HG02885 (cell line): Measurements from ENCODE around the gene CIITA.
"Not testable (repeated sequence)": the region's sequence is repeated elsewhere in the genome, so short reads cannot be mapped to it uniquely, and the experiment has no call there.

ENCODE experiments used
- ATAC-seq: cut with Tn5 transposase; IDR thresholded peaks from one replicate; pipeline ENCODE4 v1.9.1; 2021; ENCODE audit warnings: mild to moderate bottlenecking; ENCODE audit not compliant: unreplicated experiment, poor library complexity

The CIITA gene

GRCh38 chr16:10916534-10916933 lies 39.5 kb downstream of the CIITA start:
- no peak for ATAC-seq

GRCh38 chr16:10918294-10919002 lies 41.4 kb downstream of the CIITA start:
- ATAC-seq = no peak

- ATAC-seq = no peak
Observed at GRCh38 chr16:10919003-10919351, 42.0 kb downstream of the CIITA start.

- no peak for ATAC-seq
Observed at GRCh38 chr16:10920726-10921427, 43.9 kb downstream of the CIITA start.

- ATAC-seq = no peak
Observed at GRCh38 chr16:10921536-10922327, 44.7 kb downstream of the CIITA start.

- ATAC-seq = no peak
Observed at GRCh38 chr16:10922328-10923145, 45.5 kb downstream of the CIITA start.

- ATAC-seq = no peak
Observed at GRCh38 chr16:10923146-10923649, 46.2 kb downstream of the CIITA start.

- ATAC-seq = no peak
Observed at GRCh38 chr16:10923650-10924214, 46.7 kb downstream of the CIITA start.

- not testable (repeated sequence) for ATAC-seq
Observed at GRCh38 chr16:10925285-10925684, 48.3 kb downstream of the CIITA start.

- no peak for ATAC-seq
Observed at GRCh38 chr16:10926094-10926493, 49.1 kb downstream of the CIITA start.

- ATAC-seq = no peak
Observed at GRCh38 chr16:10926867-10927266, 49.9 kb downstream of the CIITA start.

GRCh38 chr16:10927497-10928112 lies 50.6 kb downstream of the CIITA start:
- ATAC-seq = no peak

GRCh38 chr16:10929097-10929496 lies 52.1 kb downstream of the CIITA start:
- ATAC-seq = not testable (repeated sequence)

GRCh38 chr16:10929853-10930754 lies 53.1 kb downstream of the CIITA start:
- no peak for ATAC-seq

- ATAC-seq = no peak
Observed at GRCh38 chr16:10930755-10931093, 53.7 kb downstream of the CIITA start.

- ATAC-seq = no peak
Observed at GRCh38 chr16:10931134-10931533, 54.1 kb downstream of the CIITA start.

- no peak for ATAC-seq
Observed at GRCh38 chr16:10931977-10932632, 55.1 kb downstream of the CIITA start.
